ENCODE measurements around the gene FRMD4A. TPM values are rescaled to one million over a fixed set of nuclear protein-coding genes. Genes with fewer than 3 reads are reported as not detected.
A peak's percentile ranks its signal among the peaks of the same experiment; 100 is the strongest.

Gene FRMD4A
- total RNA-seq, 1 experiment from 2014 or later: 19.6 TPM

DNA sequence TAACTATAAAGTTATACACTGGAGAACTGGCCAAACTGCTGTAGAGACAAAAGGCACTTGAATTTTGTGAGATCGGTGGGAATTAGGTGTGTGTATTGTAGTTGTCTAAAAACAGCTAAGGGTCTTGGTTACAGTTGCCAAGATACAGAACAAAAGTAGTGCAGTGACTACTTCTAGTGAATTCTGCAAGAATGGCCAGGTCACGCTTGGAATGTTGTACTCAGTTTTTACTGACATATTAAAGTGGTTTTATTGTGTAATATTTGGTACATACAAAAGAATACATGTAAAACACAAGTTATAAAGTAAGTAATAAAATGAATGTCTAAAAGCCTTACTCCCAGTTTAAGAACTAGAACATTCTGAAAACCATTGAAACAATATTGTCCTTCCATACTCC is 701.6 kb downstream of the FRMD4A start:
- H3K4me2 ChIP-seq (ENCODE audit: insufficient read depth, insufficient read length, low read length): no peak overlapping the region
- H3K9me3 ChIP-seq (ENCODE audit: control insufficient read depth, low read depth, low read length): no peaks in the 10 kb centered on the region
- no peak overlapping the region for H4K91ac ChIP-seq (ENCODE audit: insufficient read length, low read depth, low read length)
- H3K79me2 ChIP-seq (ENCODE audit: insufficient read depth, low read length): no peaks in the 10 kb centered on the region
- Mint-ChIP-seq H3K27ac (peak overlapping the region in 1 of 3 experiments; percentile 39; a peak in 1 of 7 replicates), H3K27me3 (ENCODE audit: low read depth) (no peaks in the 10 kb centered on the region), H3K36me3 (ENCODE audit: insufficient read depth in 1 of 3, low read depth in 3 of 3) (peaks cover 0 to 6% (median 0%) of the 10 kb centered on the region in 3 experiments; a peak in 1 of 7 replicates), H3K4me3 (no peak overlapping the region), H3K9me3 (no peaks in the 10 kb centered on the region), H3K4me1 (peaks cover 6 to 15% of the 10 kb centered on the region in 2 experiments; a peak in 3 of 4 replicates)
- no peak overlapping the region for H2BK15ac ChIP-seq (ENCODE audit: low read depth, low read length)
- H3K9ac ChIP-seq (ENCODE audit: extremely low read depth, insufficient read length, low read length): no peak overlapping the region
- H3K23me2 ChIP-seq (ENCODE audit: insufficient read length, low read depth, low read length, poor library complexity, severe bottlenecking): no peaks in the 10 kb centered on the region
- no peak overlapping the region for H4K8ac ChIP-seq (replicated peaks; ENCODE audit: insufficient read length, low read depth, low read length)
- no peak overlapping the region for H3K18ac ChIP-seq (ENCODE audit: insufficient read length, low read depth, low read length)
- H2BK120ac ChIP-seq (ENCODE audit: low read depth, low read length, poor library complexity, severe bottlenecking): no peak overlapping the region
- no peak overlapping the region for H2BK5ac ChIP-seq (ENCODE audit: insufficient read length, low read length)
- no peak overlapping the region for H3K27ac ChIP-seq (ENCODE audit: insufficient read length, low read depth, low read length)
- H3T11ph ChIP-seq (ENCODE audit: low read length): no peak overlapping the region
- H3K4me1 ChIP-seq (ENCODE audit: insufficient read depth, low read length): peaks cover 5% of the 10 kb centered on the region
- H3K56ac ChIP-seq (ENCODE audit: insufficient read length, low read depth, low read length): no peak overlapping the region
- TF ChIP-seq, protein P1, sequence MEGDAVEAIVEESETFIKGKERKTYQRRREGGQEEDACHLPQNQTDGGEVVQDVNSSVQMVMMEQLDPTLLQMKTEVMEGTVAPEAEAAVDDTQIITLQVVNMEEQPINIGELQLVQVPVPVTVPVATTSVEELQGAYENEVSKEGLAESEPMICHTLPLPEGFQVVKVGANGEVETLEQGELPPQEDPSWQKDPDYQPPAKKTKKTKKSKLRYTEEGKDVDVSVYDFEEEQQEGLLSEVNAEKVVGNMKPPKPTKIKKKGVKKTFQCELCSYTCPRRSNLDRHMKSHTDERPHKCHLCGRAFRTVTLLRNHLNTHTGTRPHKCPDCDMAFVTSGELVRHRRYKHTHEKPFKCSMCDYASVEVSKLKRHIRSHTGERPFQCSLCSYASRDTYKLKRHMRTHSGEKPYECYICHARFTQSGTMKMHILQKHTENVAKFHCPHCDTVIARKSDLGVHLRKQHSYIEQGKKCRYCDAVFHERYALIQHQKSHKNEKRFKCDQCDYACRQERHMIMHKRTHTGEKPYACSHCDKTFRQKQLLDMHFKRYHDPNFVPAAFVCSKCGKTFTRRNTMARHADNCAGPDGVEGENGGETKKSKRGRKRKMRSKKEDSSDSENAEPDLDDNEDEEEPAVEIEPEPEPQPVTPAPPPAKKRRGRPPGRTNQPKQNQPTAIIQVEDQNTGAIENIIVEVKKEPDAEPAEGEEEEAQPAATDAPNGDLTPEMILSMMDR (conservative IDR thresholded peaks at IDR 0.05): no peak
- H3K4ac ChIP-seq (ENCODE audit: low read depth, low read length): no peak overlapping the region
- peak overlapping the region; percentile 27 for H2BK20ac ChIP-seq (ENCODE audit: low read depth, low read length, poor library complexity, severe bottlenecking)
- H3K27me3 ChIP-seq (ENCODE audit: insufficient read depth, low read length): no peaks in the 10 kb centered on the region
- no peak overlapping the region for H2AFZ ChIP-seq (ENCODE audit: low read length)
- no CpG with 5 or more reads among the region's 2 CpGs for WGBS (ENCODE audit: extremely low coverage, insufficient read length, low lambda C conversion rate)
- no peak for DNase-seq
- no peak overlapping the region for H2AK5ac ChIP-seq (ENCODE audit: insufficient read length, low read length)
- no peak overlapping the region for H3K14ac ChIP-seq (ENCODE audit: insufficient read depth, low read length)
- H3K79me1 ChIP-seq (ENCODE audit: insufficient read depth, low read depth, low read length, poor library complexity, severe bottlenecking): no peaks in the 10 kb centered on the region
- no peaks in the 10 kb centered on the region for H4K20me1 ChIP-seq (ENCODE audit: control insufficient read depth, insufficient read depth, insufficient read length)
- H3K23ac ChIP-seq (ENCODE audit: insufficient read length, low read depth, low read length): no peak overlapping the region
- no peak overlapping the region for H4K5ac ChIP-seq (ENCODE audit: insufficient read length, low read depth, low read length)
- H2BK12ac ChIP-seq (ENCODE audit: insufficient read length, low read depth, low read length): no peak overlapping the region

Measured in H9 (cell line).